Measurements from ENCODE around the gene NAV3. TPM values are rescaled to one million over a fixed set of nuclear protein-coding genes. Genes with fewer than 3 reads are reported as not detected.

NAV3 gene
- total RNA-seq, 2 donors from 2014 or later: 0.20 to 1.9 TPM

DNA sequence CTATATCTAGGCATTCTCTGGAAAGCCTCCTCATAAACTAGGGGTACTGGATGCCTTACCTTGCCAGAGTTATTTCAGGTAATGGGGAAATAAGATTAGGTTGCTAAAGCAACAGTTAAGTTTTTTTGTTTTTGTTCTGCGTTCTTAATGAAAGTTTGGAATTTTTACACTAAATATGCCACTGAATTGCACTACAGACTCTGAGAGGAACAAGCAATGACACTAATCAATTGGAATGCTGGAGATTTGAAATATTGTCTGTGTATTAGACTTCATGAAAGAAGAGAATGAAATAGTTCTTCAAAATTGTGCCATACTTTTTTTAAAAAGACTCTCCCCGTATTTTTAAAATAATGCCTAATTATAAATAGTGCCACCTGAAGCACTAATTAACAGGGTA is 287.8 kb downstream of the NAV3 start:
- TF ChIP-seq, protein P1, sequence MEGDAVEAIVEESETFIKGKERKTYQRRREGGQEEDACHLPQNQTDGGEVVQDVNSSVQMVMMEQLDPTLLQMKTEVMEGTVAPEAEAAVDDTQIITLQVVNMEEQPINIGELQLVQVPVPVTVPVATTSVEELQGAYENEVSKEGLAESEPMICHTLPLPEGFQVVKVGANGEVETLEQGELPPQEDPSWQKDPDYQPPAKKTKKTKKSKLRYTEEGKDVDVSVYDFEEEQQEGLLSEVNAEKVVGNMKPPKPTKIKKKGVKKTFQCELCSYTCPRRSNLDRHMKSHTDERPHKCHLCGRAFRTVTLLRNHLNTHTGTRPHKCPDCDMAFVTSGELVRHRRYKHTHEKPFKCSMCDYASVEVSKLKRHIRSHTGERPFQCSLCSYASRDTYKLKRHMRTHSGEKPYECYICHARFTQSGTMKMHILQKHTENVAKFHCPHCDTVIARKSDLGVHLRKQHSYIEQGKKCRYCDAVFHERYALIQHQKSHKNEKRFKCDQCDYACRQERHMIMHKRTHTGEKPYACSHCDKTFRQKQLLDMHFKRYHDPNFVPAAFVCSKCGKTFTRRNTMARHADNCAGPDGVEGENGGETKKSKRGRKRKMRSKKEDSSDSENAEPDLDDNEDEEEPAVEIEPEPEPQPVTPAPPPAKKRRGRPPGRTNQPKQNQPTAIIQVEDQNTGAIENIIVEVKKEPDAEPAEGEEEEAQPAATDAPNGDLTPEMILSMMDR (conservative IDR thresholded peaks at IDR 0.05): no peak
- Histone ChIP-seq H3K36me3 (ENCODE audit: control insufficient read depth, insufficient read depth, low read length) (no peaks in the 10 kb centered on the region), H3K9ac (ENCODE audit: extremely low read depth, low read length, poor library complexity, severe bottlenecking) (no peak overlapping the region), H3K27me3 (ENCODE audit: control insufficient read depth, insufficient read depth, low read length, poor library complexity, severe bottlenecking) (no peaks in the 10 kb centered on the region), H3K4me1 (ENCODE audit: control insufficient read depth, insufficient read depth, low read length) (no peaks in the 10 kb centered on the region), H3K27ac (ENCODE audit: low read depth, low read length) (no peak overlapping the region), H3K4me3 (ENCODE audit: low read length) (no peak overlapping the region), H3K9me3 (ENCODE audit: control insufficient read depth, low read length) (peaks cover 7% of the 10 kb centered on the region)
- 85 to 100% methylated on average over 1 to 2 of the region's 2 CpGs for WGBS, 2 experiments (ENCODE audit: insufficient coverage in 1 of 2, insufficient read length in 1 of 2)
- Mint-ChIP-seq H3K36me3 (ENCODE audit: low read depth) (no peaks in the 10 kb centered on the region), H3K27me3 (ENCODE audit: insufficient read depth) (no peaks in the 10 kb centered on the region), H3K9me3 (peaks cover 8% of the 10 kb centered on the region), H3K4me1 (no peaks in the 10 kb centered on the region), H3K27ac (no peak overlapping the region), H3K4me3 (no peak overlapping the region)
- no peak for DNase-seq

DNA sequence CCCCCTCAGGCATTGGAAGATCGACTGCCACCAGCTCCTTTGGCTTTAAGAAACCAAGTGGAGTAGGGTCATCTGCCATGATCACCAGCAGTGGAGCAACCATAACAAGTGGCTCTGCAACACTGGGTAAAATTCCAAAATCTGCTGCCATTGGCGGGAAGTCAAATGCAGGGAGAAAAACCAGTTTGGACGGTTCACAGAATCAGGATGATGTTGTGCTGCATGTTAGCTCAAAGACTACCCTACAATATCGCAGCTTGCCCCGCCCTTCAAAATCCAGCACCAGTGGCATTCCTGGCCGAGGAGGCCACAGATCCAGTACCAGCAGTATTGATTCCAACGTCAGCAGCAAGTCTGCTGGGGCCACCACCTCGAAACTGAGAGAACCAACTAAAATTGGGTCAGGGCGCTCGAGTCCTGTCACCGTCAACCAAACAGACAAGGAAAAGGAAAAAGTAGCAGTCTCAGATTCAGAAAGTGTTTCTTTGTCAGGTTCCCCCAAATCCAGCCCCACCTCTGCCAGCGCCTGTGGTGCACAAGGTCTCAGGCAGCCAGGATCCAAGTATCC is 288.7 kb downstream of the NAV3 start:
- H3K27me3 Mint-ChIP-seq (ENCODE audit: insufficient read depth): no peaks in the 10 kb centered on the region
- no peak overlapping the region for H3K4me3 Mint-ChIP-seq
- no peaks in the 10 kb centered on the region for H3K4me1 Mint-ChIP-seq
- no peak overlapping the region for H3K9ac ChIP-seq (ENCODE audit: extremely low read depth, low read length, poor library complexity, severe bottlenecking)
- H3K27ac ChIP-seq (ENCODE audit: low read depth, low read length): no peak overlapping the region
- H3K36me3 ChIP-seq (ENCODE audit: control insufficient read depth, insufficient read depth, low read length): no peaks in the 10 kb centered on the region
- H3K4me1 ChIP-seq (ENCODE audit: control insufficient read depth, insufficient read depth, low read length): no peaks in the 10 kb centered on the region
- H3K36me3 Mint-ChIP-seq (ENCODE audit: low read depth): no peaks in the 10 kb centered on the region
- H3K9me3 Mint-ChIP-seq: no peaks in the 10 kb centered on the region
- H3K9me3 ChIP-seq (ENCODE audit: control insufficient read depth, low read length): peaks cover under 1% of the 10 kb centered on the region
- no peak overlapping the region for H3K4me3 ChIP-seq (ENCODE audit: low read length)
- no peaks in the 10 kb centered on the region for H3K27me3 ChIP-seq (ENCODE audit: control insufficient read depth, insufficient read depth, low read length, poor library complexity, severe bottlenecking)
- no peak overlapping the region for H3K27ac Mint-ChIP-seq
- 91 to 93% methylated on average over 10 to 12 of the region's 12 CpGs for WGBS, 2 experiments (ENCODE audit: insufficient coverage in 1 of 2, insufficient read length in 1 of 2)
- DNase-seq: no peak
- TF ChIP-seq, protein P1 (conservative IDR thresholded peaks at IDR 0.05): no peak

DNA sequence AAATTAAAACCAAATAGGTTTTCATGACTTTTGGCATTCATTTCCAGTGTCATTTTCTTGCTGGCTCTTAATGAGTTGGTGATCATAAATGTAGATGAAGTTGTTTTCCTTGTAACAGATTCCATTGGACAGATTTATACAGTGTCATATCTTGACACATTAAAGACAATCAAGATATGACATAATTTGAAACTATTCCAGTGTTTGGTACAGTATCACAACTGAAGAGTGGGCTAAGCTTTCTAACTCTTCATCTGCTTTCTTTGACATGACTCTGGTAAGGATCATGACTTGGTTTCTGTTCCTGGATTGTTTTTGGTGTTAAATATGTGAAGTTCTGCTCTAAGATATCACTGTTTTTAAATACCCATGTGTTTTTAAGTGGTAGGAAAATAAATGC is 289.6 kb downstream of the NAV3 start:
- no peak for DNase-seq
- Histone ChIP-seq H3K27me3 (ENCODE audit: control insufficient read depth, insufficient read depth, low read length, poor library complexity, severe bottlenecking) (no peaks in the 10 kb centered on the region), H3K27ac (ENCODE audit: low read depth, low read length) (no peak overlapping the region), H3K4me1 (ENCODE audit: control insufficient read depth, insufficient read depth, low read length) (no peaks in the 10 kb centered on the region), H3K36me3 (ENCODE audit: control insufficient read depth, insufficient read depth, low read length) (no peaks in the 10 kb centered on the region), H3K4me3 (ENCODE audit: low read length) (no peak overlapping the region), H3K9me3 (ENCODE audit: control insufficient read depth, low read length) (no peaks in the 10 kb centered on the region), H3K9ac (ENCODE audit: extremely low read depth, low read length, poor library complexity, severe bottlenecking) (no peak overlapping the region)
- Mint-ChIP-seq H3K9me3 (no peaks in the 10 kb centered on the region), H3K27me3 (ENCODE audit: insufficient read depth) (no peaks in the 10 kb centered on the region), H3K4me3 (no peak overlapping the region), H3K36me3 (ENCODE audit: low read depth) (no peaks in the 10 kb centered on the region), H3K27ac (no peak overlapping the region), H3K4me1 (no peaks in the 10 kb centered on the region)
- TF ChIP-seq, protein P1 (conservative IDR thresholded peaks at IDR 0.05): no peak
